ENCODE results near the gene SSR3.

The SSR3 gene

DNA sequence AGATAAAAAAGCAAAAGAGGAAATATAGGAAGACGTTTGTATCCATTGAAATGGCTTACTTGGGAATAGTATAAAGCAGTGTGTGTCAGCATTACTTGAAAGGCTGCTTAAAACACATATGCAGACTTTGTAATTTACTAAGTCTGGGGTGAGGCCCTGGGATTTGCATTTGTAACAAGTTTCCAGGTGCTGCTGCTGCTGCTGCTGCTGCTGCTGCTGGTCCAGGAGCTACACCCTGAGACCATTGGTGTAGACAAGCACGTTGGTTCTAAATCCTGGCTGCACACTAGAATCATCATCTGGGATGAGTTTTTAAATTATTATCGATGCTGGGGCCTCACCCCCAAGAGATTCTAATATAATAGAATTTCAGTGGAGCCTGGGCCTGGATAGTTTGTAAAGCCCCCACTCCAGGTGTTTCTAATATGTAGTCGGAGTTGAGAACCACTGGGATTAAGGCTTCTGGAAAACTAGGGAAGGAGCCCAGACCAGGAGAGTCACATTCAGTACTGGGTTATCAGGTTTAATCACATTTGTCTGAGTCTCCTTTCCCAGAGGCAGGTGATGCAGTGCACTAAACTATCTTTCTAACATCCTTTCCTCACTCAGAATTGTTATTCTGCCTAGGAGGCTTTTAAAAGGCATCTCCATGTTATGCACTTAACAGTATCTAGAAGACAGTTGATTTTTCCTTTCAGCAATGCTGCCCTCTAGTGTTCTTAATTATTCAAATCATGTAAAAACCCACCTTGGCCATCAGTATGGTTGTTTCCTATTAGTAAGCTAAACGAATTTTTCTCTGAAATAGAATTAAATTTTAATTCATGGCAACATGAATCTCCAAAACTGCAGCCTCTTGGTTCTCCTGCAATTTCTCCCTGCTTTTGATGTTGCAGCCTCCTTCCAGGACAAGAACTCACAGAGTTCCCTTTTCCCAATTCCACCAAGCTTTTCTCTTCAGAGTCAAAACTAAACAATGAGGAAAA, 45.4 kb downstream of the SSR3 start:
- TF ChIP-seq ZC3H10 (CRISPR knock-in tag; IDR thresholded peaks at IDR 0.05), result no peak
- no peak for TF ChIP-seq SNAI2 (CRISPR knock-in tag; IDR thresholded peaks at IDR 0.05)
- no peak for TF ChIP-seq TOX (CRISPR knock-in tag; IDR thresholded peaks at IDR 0.05; ENCODE audit: borderline replicate concordance)
- TF ChIP-seq RARB (CRISPR knock-in tag; IDR thresholded peaks at IDR 0.05), result no peak
- no peak for TF ChIP-seq ZNF8 (CRISPR knock-in tag; IDR thresholded peaks at IDR 0.05)
- TF ChIP-seq, protein P1, sequence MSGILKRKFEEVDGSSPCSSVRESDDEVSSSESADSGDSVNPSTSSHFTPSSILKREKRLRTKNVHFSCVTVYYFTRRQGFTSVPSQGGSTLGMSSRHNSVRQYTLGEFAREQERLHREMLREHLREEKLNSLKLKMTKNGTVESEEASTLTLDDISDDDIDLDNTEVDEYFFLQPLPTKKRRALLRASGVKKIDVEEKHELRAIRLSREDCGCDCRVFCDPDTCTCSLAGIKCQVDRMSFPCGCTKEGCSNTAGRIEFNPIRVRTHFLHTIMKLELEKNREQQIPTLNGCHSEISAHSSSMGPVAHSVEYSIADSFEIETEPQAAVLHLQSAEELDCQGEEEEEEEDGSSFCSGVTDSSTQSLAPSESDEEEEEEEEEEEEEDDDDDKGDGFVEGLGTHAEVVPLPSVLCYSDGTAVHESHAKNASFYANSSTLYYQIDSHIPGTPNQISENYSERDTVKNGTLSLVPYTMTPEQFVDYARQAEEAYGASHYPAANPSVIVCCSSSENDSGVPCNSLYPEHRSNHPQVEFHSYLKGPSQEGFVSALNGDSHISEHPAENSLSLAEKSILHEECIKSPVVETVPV (CRISPR knock-in tag; IDR thresholded peaks at IDR 0.05), result no peak
- TF ChIP-seq POU6F1 (CRISPR knock-in tag; IDR thresholded peaks at IDR 0.05; ENCODE audit: borderline replicate concordance, low read depth), result no peak
- no peak for TF ChIP-seq PATZ1 (CRISPR knock-in tag; IDR thresholded peaks at IDR 0.05; ENCODE audit: borderline replicate concordance)
- TF ChIP-seq, protein P2, sequence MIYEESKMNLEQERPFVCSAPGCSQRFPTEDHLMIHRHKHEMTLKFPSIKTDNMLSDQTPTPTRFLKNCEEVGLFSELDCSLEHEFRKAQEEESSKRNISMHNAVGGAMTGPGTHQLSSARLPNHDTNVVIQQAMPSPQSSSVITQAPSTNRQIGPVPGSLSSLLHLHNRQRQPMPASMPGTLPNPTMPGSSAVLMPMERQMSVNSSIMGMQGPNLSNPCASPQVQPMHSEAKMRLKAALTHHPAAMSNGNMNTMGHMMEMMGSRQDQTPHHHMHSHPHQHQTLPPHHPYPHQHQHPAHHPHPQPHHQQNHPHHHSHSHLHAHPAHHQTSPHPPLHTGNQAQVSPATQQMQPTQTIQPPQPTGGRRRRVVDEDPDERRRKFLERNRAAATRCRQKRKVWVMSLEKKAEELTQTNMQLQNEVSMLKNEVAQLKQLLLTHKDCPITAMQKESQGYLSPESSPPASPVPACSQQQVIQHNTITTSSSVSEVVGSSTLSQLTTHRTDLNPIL (CRISPR knock-in tag; IDR thresholded peaks at IDR 0.05; ENCODE audit: low read depth), result no peak
- peak; percentile 83 for ATAC-seq

- TF ChIP-seq, protein P2 (CRISPR knock-in tag; IDR thresholded peaks at IDR 0.05; ENCODE audit: low read depth), result no peak
- TF ChIP-seq TSHZ2 (CRISPR knock-in tag; IDR thresholded peaks at IDR 0.05), result no peak
- no peak for TF ChIP-seq TCF4 (CRISPR knock-in tag; IDR thresholded peaks at IDR 0.05; ENCODE audit: borderline replicate concordance)
- peak; percentile 17; the same call in 1 of the 3 replicates for ATAC-seq
Observed at GRCh38 chr3:156507285-156507684, 47.6 kb downstream of the SSR3 start.

- TF ChIP-seq ZNF70 (CRISPR knock-in tag; IDR thresholded peaks at IDR 0.05) (no peak), CSDC2 (CRISPR knock-in tag; IDR thresholded peaks at IDR 0.05) (no peak), ZC3H10 (CRISPR knock-in tag; IDR thresholded peaks at IDR 0.05) (no peak), RARB (CRISPR knock-in tag; IDR thresholded peaks at IDR 0.05) (no peak), ESRRG (CRISPR knock-in tag; IDR thresholded peaks at IDR 0.05) (no peak), ZFP30 (CRISPR knock-in tag; IDR thresholded peaks at IDR 0.05) (no peak), GLIS3 (CRISPR knock-in tag; IDR thresholded peaks at IDR 0.05) (no peak), ZNF8 (CRISPR knock-in tag; IDR thresholded peaks at IDR 0.05) (no peak), ARNTL (CRISPR knock-in tag; IDR thresholded peaks at IDR 0.05; ENCODE audit: borderline replicate concordance, low read depth) (no peak), ZFP3 (CRISPR knock-in tag; IDR thresholded peaks at IDR 0.05) (no peak), ISL1 (CRISPR knock-in tag; IDR thresholded peaks at IDR 0.05) (no peak)
- TF ChIP-seq, protein P1 (CRISPR knock-in tag; IDR thresholded peaks at IDR 0.05), result no peak
- ATAC-seq, result no peak
Observed at GRCh38 chr3:156498307-156498706, 56.6 kb downstream of the SSR3 start.

All from SK-N-SH treated with all-trans-retinoic acid at 6 μM for 48 hours (cell line).